Mesothelial cell of epicardium (in vitro differentiated cells): ENCODE results near the gene PHF24. TPM values are rescaled to one million over a fixed set of nuclear protein-coding genes. Genes with fewer than 3 reads are reported as not detected.

ENCODE experiments used
- DNase-seq, 2 experiments: peaks; one replicate each; pipeline ENCODE4 v3.0.0; 2021; ENCODE audit warnings: low spot score in 2 of 2; ENCODE audit not compliant: unreplicated experiment in 2 of 2
- H3K27ac Mint-ChIP-seq: 2 replicates; pipeline ENCODE4 v1.8.0; 2021; ENCODE audit warnings: mixed read lengths
- H3K27me3 Mint-ChIP-seq: 2 replicates; pipeline ENCODE4 v1.8.0; 2021; ENCODE audit warnings: low read depth, mixed read lengths
- H3K36me3 Mint-ChIP-seq: 2 replicates; pipeline ENCODE4 v1.8.0; 2021; ENCODE audit warnings: mixed read lengths
- H3K4me1 Mint-ChIP-seq: 2 replicates; pipeline ENCODE4 v1.8.0; 2021; ENCODE audit warnings: mixed read lengths
- H3K4me3 Mint-ChIP-seq: 2 replicates; pipeline ENCODE4 v1.8.0; 2021; ENCODE audit warnings: mild to moderate bottlenecking, moderate library complexity, mixed read lengths
- H3K9me3 Mint-ChIP-seq: 2 replicates; pipeline ENCODE4 v1.8.0; 2021; ENCODE audit warnings: mixed read lengths
- CTCF ChIP-seq: fragments of 200-600 bp; sonication (generic); IDR thresholded peaks from one replicate; pipeline ENCODE4 v1.5.0; 2021; ENCODE audit warnings: antibody characterized with exemption; ENCODE audit not compliant: unreplicated experiment
- total RNA-seq: library from RNA; stranded (reverse); gene quantifications from 3 replicates; pipeline ENCODE4 v1.2.1, GENCODE V29; 2021

PHF24 gene
- total RNA-seq, 1 donor from 2014 or later, result 0.83 TPM

- DNase-seq, result no peak
- TF ChIP-seq CTCF, result peak; percentile 56
- Mint-ChIP-seq H3K36me3 (peaks cover 9% of the 10 kb centered on the region), H3K27ac (peak overlapping the region; percentile 89), H3K9me3 (no peaks in the 10 kb centered on the region), H3K27me3 (peaks cover under 1% of the 10 kb centered on the region), H3K4me1 (peaks cover 38% of the 10 kb centered on the region), H3K4me3 (peak overlapping the region; percentile 3)
Observed at GRCh38 chr9:34994260-34994899, 36.3 kb downstream of the PHF24 start.

GRCh38 chr9:34994900-34995669, 37.0 kb downstream of the PHF24 start:
- Mint-ChIP-seq H3K4me3 (no peak overlapping the region), H3K27ac (peak overlapping the region; percentile 83), H3K9me3 (no peaks in the 10 kb centered on the region), H3K36me3 (peaks cover 9% of the 10 kb centered on the region), H3K4me1 (peaks cover 37% of the 10 kb centered on the region), H3K27me3 (no peaks in the 10 kb centered on the region)
- no peak for TF ChIP-seq CTCF
- no peak for DNase-seq

GRCh38 chr9:34995670-34996060, 37.6 kb downstream of the PHF24 start:
- DNase-seq, result no peak
- H3K4me3 Mint-ChIP-seq, result no peak overlapping the region
- peaks cover 33% of the 10 kb centered on the region for H3K4me1 Mint-ChIP-seq
- peak overlapping the region; percentile 83 for H3K27ac Mint-ChIP-seq
- H3K9me3 Mint-ChIP-seq, result no peaks in the 10 kb centered on the region
- H3K36me3 Mint-ChIP-seq, result peaks cover 9% of the 10 kb centered on the region
- no peak for TF ChIP-seq CTCF
- H3K27me3 Mint-ChIP-seq, result no peaks in the 10 kb centered on the region

- peaks cover 9% of the 10 kb centered on the region for H3K36me3 Mint-ChIP-seq
- peaks cover 27% of the 10 kb centered on the region for H3K4me1 Mint-ChIP-seq
- TF ChIP-seq CTCF, result no peak
- DNase-seq, result no peak
- H3K27me3 Mint-ChIP-seq, result no peaks in the 10 kb centered on the region
- H3K4me3 Mint-ChIP-seq, result no peak overlapping the region
- no peaks in the 10 kb centered on the region for H3K9me3 Mint-ChIP-seq
- H3K27ac Mint-ChIP-seq, result no peak overlapping the region
Observed at GRCh38 chr9:34996181-34996904, 38.3 kb downstream of the PHF24 start.

- H3K27me3 Mint-ChIP-seq, result no peaks in the 10 kb centered on the region
- peaks cover 24% of the 10 kb centered on the region for H3K4me1 Mint-ChIP-seq
- H3K4me3 Mint-ChIP-seq, result no peak overlapping the region
- peaks cover 9% of the 10 kb centered on the region for H3K36me3 Mint-ChIP-seq
- H3K9me3 Mint-ChIP-seq, result no peaks in the 10 kb centered on the region
- no peak overlapping the region for H3K27ac Mint-ChIP-seq
- DNase-seq, result no peak
- no peak for TF ChIP-seq CTCF
Observed at GRCh38 chr9:34996905-34997279, 38.8 kb downstream of the PHF24 start.
